ENCODE data around the gene PUS10.
A peak's percentile ranks its signal among the peaks of the same experiment; 100 is the strongest.
"Not testable (repeated sequence)": the region's sequence is repeated elsewhere in the genome, so short reads cannot be mapped to it uniquely, and the experiment has no call there.

PUS10 gene

DNA sequence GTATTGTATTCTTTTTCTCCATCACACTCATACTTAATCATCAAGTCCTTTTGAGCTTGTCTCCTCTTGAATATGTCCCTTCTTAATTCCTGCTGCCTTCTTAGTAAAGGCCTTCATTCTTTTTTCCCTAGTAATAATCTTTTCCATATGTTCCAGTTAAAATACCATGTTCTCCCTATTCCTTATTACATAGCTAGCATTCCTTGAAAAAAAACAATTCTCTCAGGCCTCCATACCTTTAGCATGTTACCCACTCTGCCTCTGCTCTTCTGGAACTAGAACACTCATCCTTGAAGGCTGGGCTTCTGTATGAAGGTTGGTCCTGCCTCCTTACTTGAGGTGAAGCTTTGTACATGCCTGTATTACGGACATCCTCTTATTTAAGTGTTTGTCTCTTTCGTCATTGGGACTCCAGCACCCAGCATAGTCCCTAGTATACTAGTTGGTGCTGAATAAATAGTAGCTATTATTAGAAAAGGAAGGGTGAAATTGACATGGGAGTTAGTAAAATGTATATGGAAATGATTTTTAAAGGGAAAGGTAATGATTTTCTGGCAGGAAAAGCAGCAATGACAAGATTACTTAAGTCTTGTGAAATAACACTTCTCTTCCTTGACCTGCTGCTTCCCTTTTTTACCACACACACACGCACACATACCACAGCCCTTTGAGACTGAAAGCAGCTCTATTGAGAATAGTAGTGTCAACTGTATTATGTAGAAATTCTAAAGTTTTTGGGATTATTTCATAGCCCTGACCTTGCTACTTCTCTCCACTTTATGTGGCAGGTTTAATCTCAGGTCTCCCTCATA, 91.1 kb downstream of the PUS10 start:
- peak; percentile 89 to 92 for DNase-seq

DNA sequence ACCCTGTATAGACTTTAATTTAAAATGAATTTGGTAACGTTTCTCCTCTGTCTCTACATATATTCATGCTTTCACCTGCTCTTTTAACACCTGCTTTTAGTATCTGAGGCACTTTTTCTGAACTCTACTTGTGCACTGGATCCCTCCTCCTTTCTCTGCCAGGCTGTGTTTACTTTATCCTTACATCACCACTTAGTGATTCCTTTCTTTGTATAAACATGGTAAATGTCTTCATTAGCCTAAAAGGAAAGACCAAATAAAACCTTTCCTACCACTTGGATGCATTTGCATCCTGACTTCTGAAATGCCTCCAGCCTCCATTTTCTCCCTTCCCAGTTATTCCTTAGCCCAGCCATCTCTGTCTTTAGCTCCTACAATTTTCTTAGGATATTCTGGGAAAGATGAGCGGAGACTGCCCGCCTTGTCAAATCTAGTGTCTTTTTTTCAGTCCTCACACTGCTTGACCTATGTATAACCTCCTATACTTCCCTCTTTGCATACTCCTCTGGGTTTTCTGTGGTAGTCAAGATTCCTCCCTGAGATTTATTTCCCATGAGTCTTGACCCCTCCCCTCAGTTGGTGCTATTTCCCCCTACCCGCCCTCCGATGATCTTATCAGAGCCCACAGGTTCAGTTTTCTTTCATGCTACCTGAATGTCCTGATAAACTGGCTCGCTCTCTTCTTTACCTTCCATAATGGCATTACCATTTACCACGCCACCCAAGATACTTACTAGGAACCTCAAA, 91.9 kb downstream of the PUS10 start:
- no peak for DNase-seq

DNA sequence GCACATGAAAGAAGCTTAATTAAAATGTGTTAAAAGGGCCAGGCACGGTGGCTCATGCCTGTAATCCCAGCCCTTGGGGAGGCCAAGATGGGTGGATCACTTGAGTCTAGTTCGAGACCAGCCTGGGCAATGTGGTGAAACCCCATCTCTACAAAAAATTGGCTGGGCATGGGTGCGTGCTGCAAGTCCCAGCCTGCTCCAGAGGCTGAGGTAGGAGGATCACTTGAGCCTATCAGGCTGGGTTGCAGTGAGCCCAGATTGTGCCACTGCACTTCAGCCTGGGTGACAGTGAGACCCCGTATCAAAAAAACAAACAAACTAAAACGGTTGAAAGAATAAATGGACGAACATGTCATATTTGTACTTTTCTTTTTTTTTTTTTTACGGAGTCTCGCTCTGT, 110.7 kb downstream of the PUS10 start:
- no peak for DNase-seq

DNA sequence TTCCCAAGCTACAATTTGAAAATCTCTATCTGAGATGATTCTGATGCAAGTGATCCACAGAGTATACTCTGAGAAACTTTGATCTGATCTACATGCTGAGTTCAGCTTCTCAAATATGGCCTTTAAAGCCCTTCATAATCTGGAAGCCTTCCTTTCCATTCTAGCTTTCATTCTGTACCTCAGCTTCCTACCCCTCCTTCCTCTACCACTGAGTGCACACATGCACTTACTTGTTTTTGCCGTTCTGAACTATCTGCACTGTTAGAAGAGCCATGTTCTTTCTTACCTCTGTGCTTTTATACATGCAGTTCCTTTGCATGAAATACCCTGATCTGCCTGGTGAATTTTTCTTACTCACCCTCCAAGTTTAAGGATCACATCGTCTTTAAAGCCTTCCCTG, 111.7 kb downstream of the PUS10 start:
- no peak for DNase-seq

DNA sequence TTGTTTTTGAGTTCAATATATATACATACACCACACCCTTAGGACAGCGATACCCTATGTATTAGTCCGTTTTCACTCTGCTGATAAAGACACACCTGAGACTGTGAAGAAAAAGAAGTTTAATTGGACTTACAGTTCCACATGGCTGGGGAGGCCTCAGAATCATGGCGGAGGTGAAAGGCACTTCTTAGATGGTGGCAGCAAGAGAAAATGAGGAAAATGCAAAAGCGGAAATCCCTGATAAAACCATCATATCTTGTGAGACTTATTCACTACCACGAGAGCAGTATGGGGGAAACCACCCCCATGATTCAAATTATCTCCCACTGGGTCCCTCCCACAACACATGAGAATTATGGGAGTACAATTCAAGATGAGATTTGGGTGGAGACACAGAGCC, 112.2 kb downstream of the PUS10 start:
- not testable (repeated sequence) for DNase-seq

DNA sequence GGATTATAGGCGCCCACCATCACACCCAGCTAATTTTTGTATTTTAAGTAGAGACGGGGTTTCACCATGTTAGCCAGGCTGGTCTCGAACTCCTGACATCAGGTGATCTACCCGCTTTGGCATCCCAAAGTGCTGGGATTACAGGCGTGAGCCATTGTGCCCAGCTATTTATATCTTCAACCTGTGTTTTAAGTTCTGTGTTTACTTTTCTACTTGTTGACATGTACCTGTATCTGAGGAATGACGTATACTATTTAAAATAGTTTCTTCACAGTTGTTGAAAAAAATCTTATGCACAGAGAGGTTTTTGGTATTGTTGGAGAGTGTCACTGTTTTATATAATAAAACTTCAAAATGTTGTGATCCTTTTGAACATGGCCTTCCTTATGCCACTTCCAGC, 116.8 kb downstream of the PUS10 start:
- not testable (repeated sequence) for DNase-seq

DNA sequence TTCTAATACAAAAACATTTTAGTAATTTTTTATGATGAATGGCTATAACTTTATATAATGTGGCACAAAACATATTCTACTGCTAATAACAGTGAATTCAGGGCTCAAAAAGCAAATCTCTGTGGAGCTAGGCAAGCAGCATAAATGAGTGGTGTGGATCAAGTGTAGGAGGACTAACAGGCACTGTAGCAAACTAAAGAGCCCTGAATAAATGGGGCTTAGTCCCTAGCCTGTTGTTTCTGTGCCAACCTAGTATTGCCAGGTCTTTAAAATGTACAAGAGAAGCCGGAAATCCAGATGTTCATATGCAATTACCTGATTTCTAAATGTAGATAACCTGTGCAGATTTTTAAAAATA, 118.2 kb downstream of the PUS10 start:
- no peak for DNase-seq

DNA sequence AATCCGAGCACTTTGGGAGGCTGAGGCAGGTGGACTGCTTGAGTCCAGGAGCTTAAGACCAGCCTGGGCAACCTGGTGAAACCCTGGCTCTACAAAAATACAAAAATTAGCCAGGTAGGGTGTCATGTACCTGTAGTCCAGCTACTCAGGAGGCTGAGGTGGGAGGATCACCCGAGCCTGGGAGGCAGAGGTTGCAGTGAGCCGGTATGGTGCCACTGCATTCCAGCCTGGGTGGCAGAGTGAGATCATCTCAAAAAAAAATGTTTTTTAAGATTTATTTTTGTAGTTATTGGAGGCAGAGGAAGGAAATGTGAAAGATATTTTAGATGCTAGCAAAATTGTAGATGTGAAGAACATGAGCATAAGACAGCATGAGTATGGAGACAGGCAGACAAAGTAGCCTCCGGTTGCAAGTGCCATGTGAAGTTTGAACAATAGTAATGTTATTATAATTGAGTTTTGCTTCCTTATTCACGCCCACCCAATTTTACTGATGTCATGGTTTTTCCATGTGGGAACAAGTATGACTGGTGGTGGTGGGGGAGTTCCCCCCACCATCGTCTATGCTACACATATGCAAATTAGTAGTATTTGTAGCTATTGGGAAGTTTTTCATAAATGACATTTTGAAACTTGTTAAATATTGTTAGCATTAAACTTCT, 118.7 kb downstream of the PUS10 start:
- DNase-seq: no peak

DNA sequence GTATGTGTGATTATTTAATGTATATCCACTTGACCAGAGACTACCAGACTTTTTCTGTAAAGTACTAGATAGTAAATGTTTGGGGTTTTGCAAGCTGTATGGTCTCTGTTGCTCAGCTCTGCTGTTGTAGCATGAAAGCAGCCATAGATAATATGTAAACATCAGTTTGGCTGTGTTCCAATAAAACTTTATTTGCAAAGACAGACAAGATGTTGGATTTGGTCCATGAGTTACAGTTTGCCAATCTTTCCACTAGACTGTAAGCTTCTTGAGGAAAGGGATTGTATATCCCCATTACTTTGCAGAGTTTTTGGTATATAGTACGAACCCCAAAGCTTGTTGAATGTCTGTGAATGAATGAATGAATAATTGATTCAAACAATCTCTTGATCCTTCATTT, 119.5 kb downstream of the PUS10 start:
- no peak for DNase-seq
